GM19238 (cell line): ENCODE results near the gene STXBP5L.
"Not testable (repeated sequence)": the region's sequence is repeated elsewhere in the genome, so short reads cannot be mapped to it uniquely, and the experiment has no call there.

ENCODE experiments used
- DNase-seq: peaks from one replicate; pipeline ENCODE4 v3.0.0; 2011; ENCODE audit warnings: low spot score; ENCODE audit not compliant: insufficient read length

Gene STXBP5L

DNA sequence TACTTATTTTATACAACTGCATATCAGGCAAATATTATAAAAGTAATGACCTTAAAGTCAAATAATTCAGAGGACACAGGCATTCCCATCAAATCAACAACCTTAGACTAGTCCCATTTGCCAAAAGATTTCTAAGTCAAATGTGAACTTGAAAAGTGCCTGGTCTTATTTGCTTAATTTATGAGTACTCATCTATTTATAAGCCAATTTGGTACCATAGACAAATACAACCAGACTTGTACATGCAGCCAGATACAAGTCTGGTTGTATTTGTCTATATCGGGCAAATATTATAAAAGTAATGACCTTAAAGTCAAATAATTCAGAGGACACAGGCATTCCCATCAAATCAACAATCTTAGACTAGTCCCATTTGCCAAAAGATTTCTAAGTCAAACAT lies 322.2 kb downstream of the STXBP5L start:
- not testable (repeated sequence) for DNase-seq

- no peak for DNase-seq
Observed at GRCh38 chr3:121231872-121232271, 323.9 kb downstream of the STXBP5L start.

DNA sequence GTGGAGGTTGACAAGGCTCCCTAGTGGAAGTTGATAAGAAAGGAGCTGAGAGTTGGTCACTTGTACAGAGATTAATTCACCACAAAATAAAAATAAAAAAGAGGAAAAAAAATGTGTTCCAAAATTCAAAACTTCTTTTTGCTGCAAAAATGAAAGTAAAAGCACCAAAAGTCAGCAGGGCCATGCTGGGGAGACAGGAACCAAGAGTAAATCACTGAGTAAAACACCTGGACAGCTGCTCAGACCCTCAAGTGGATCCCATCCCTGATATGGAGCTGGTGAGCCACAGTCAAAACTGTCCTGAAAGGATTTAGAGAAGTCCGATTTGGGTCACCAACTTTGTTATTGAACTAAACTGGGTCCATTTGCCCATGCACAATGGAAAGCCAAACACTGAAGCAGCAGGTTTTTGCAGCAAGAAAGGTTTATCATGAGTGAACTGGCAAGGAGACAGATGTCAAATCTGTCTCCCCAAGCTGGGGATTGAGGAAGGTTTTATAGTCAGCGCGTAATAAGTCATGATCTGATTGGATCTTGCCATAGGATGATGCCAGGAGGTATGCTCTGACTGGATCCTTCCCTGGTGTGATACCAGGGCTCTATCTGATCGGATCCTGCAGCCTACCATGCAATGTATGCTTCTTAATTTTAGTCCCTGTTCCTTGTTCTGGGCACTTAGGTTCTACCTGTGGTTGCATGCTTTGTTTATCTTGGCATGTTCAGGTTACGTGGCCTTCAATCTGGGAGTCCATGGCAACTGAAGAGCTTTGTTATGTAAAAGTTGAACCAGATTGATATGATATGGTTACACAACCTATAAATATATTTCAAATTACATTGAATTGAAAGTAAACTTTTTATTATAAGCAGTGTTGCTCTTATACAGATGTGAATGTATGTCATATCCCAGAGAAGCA lies 324.6 kb downstream of the STXBP5L start:
- DNase-seq = no peak

DNA sequence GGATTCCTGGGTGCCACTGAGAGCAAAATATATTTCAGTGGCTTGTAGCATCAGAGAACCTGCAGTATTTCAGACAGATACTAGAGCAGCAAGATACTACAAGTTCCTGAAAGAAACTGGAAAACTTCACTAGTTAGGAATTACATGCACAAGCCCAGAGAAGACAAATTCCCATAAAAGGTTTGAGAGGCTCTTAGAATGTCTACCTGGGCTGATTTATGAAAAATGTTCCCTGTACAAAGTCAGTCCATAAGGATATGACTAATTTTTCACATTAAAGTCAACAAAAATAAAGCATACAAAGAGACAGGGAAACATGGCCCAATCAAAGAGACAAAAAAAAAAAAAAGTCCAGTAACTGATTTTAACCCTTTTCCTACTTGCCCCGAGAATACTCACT lies 335.2 kb downstream of the STXBP5L start:
- DNase-seq = no peak

DNA sequence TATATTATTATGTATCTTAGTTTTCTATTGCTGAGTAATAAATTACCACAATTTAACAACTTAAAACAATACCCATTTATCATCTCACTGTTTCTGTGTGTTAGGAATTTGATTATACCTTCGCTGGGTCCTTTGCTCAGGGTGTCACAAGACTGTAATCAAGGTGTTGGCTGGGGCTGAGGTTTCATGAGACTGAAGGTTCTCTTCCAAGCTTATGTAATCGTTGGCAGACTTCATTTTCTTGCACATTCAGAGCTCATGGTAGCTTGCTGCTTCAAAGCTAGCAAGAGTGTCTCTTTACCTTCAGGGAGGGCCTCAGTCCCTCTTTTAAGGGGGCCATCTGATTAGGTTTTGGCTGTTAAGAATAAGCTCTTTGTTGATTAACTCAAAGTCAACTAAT lies 344.7 kb downstream of the STXBP5L start:
- no peak for DNase-seq

- DNase-seq = no peak
Observed at GRCh38 chr3:121269389-121269788, 361.4 kb downstream of the STXBP5L start.

DNA sequence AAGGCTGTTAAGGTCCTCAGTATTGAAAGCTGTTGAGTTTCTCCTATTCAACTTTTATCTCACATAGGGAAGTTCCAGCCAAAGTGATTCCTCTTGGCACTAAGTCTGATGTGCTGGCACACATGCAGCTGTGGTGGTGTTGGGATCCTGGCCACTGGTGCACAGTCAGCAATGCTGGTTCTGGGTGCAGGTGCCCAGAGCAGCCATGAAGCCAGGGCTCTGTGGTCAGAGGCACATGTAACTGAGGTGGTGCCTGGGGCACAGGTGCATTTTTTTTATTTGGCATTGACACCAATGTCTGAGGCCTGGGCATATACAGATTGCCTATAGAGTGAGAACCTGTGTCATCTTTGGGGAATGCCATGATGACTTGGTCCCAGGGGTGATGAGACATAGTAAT lies 366.4 kb downstream of the STXBP5L start:
- no peak for DNase-seq

DNA sequence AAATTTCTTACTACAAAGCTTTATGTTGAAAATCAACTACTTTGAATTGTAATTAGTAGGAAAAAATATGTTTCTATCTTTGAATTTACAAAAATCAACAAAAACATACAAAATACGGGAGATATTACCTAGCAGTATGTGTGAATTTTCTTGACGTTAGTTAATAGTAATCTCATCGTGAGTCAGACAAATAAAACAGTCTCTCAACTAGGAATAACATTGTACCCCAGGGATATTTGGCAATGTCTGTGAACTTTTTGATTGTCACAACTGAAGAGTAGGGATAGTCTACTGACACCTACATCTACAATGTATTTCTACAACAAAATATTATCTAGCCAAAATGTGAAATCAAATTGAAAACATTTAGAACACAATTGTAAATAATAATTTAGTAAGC lies 387.4 kb downstream of the STXBP5L start:
- DNase-seq = no peak

- DNase-seq = no peak
Observed at GRCh38 chr3:121295979-121296378, 388.0 kb downstream of the STXBP5L start.

DNA sequence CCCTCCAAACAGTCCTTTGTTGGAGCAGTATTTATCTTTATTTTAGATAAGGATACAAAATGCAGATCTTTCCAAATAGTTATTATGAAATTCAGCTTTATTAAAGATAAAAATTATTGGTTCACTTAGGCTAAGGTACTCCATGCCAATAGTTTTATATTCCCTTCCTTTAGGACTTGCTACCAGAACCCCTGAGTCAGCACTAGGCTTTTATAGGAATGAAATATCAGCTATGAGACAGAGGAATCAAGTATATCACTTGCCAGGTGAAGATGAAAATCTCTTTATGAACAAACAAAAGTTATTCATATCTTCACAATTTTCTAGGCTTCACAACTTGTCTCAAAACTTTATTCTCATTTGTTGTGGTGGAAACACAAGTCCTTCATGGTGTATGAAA lies 416.3 kb downstream of the STXBP5L start:
- DNase-seq = no peak

DNA sequence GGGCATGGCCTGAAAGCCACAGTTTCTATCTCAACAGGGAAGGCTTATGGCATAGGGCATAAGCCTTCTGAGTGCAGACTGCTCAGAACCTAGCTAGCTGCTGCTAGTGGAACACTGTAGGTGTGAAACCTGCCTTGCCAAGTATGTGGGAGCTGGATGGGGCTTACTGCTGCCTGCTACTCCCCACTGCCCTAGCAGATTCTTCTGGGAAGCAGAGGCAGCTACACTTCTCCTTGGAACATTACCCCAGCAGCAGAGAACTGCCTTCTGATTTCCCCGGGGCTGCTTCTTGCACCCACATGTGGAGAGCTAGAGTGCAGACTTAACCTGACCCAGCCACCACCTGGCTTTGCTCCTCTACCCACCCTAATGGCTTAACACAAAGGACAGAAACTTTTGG lies 422.1 kb downstream of the STXBP5L start:
- DNase-seq = no peak

DNA sequence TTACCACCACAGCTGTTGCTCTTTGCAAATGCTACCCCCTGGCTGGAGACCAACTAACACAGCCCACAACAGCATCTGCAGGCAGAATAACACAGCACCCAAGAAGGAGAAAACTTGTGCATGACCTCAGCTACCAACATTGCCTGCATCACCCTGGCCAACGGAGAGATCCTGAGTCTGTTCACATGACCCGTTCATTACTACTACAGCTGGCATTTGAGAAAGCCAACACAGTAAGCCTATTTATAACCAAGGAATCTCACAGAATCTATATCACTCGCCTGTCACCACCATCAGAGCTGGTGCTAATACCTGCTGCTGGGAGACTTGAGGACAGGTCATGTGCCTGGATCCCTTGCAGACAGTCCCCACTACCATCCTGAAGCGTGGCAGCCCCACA lies 422.6 kb downstream of the STXBP5L start:
- no peak for DNase-seq

GRCh38 chr3:121355960-121356359 lies 448.0 kb downstream of the STXBP5L start:
- not testable (repeated sequence) for DNase-seq

DNA sequence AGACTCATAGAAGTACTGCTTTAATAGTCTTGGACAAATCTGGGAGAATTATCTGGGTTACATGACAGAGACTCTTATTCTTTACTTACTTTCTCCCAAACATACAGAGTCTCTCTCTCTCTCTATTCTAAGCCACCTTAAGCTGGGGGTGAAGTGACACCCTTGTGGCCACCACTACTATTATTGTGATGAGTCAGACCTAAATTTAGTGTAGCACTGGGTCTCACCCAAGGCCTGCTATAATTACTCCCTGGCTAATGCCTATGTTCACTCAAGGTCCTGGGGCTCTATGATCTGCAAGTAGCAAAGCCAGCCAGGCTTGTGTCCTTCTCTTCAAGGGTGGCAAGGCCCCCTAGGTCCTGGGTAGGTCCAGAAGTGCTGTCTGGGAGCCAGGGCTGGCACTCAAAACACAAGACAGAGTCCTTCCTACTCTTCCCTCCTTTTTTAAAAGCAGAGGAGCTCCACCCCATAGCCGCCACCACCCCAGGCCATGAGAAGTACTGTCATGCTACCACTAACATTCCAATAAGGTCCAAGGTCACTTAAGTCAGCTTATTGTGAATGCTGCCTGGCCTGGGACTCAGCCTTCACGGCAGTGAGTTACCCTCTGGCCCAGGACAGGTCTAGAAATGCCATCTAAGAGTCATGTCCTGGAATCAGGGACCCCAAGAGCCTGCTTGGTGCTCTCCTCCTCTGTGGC lies 454.2 kb downstream of the STXBP5L start:
- no peak for DNase-seq

DNA sequence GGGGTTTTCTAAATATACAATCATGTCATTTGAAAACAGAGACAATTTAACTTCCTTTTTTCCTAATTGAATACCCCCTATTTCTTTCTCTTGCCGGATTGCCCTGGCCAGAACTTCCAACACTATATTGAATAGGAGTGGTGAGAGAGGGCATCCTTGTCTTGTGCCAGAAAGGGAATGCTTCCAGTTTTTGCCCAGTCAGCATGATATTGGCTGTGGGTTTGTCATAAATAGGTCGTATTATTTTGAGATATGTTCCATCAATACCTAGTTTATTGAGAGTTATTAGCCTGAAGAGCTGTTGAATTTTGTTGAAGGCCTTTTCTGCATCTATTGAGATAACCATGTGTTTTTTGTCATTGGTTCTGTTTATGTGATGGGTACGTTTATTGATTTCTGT lies 480.3 kb downstream of the STXBP5L start:
- DNase-seq = not testable (repeated sequence)

DNA sequence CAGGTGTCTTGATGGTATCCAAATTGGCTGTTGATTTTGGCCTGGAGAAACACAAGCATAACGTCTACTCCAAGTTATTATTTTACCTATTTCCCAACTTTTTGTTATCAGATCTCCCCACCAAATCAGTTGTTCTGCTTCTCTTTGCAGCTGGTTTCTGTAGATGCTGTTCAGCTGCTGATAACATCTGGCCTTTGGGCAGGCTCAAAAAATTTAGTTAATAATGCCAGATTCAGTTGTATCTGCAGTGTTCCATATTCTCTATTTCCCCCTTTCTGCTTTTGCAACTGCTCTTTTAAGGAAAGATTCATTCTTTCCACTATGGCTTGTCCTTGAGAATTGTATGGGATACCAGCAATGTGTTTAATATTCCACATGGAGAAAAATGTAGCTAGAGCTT lies 488.0 kb downstream of the STXBP5L start:
- not testable (repeated sequence) for DNase-seq

GRCh38 chr3:121398051-121398450 lies 490.0 kb downstream of the STXBP5L start:
- not testable (repeated sequence) for DNase-seq

DNA sequence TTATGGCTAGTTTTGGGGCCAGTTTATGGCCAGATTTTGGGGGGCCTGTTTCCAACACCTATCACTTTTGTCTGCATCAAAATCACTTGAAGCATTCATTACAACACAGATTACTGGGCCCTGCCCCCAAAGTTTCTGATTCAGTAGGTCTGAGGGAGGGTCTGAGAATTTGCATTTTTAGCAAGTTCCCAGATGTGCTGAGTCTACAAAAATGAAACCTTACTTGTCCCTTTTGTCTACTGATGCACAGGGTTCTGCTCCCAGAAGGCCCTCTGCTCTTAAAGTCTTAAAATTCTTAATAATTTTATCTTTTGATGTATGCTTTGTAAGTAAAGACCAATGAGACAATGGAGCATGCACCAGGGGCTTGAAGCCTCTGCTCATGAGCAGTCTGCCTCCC lies 491.8 kb downstream of the STXBP5L start:
- no peak for DNase-seq

- no peak for DNase-seq
Observed at GRCh38 chr3:121405631-121406030, 497.6 kb downstream of the STXBP5L start.

- DNase-seq = no peak
Observed at GRCh38 chr3:121411523-121411922, 503.5 kb downstream of the STXBP5L start.

- DNase-seq = no peak
Observed at GRCh38 chr3:121414924-121415323, 506.9 kb downstream of the STXBP5L start.

DNA sequence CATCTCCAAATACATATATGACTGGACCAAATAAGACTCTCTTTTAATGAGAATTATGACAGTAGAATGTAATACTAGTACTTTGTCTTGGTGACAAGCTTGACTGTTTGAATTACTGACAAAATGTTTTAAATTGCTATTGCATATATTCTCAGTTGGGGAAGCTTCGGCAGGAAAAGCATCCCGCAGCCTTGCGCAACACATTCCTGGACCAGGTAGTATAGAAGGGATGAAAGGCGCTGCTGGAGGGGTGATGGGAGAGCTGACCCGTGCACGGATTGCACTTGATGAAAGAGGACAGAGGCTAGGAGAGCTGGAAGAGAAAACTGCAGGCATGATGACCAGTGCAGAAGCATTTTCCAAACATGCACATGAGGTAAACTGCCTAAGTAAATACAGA lies 510.2 kb downstream of the STXBP5L start:
- DNase-seq = no peak

DNA sequence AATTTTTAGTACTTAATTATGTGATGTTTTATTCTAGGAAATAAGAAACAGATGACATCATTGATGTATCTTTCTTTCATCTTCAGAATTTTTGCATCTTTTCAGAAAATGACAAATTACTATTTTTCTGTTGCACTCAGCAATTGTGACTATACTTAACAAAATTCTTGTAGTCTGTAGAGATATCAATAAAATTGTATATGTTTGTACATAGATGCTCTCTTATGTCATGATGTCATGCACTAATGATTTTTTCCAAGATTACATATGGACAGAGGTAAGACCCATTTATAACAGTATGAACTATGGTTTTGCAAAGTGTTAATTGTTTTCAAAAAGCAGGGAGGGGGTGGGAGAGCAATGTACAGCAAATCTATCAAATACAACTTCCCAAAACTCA lies 516.5 kb downstream of the STXBP5L start:
- no peak for DNase-seq
